NB4 (cell line): ENCODE data around the gene ACSS3.

Source experiments
- TF ChIP-seq, protein P1 (sequence below): IDR thresholded peaks from one replicate; pipeline ENCODE4 v1.5.1; 2012; ENCODE audit warnings: low read depth, low read length
- TF ChIP-seq, protein P2 (sequence below): IDR thresholded peaks from 2 replicates; pipeline ENCODE4 v1.6.1; 2011; ENCODE audit warnings: low read depth, low read length

DNA sequence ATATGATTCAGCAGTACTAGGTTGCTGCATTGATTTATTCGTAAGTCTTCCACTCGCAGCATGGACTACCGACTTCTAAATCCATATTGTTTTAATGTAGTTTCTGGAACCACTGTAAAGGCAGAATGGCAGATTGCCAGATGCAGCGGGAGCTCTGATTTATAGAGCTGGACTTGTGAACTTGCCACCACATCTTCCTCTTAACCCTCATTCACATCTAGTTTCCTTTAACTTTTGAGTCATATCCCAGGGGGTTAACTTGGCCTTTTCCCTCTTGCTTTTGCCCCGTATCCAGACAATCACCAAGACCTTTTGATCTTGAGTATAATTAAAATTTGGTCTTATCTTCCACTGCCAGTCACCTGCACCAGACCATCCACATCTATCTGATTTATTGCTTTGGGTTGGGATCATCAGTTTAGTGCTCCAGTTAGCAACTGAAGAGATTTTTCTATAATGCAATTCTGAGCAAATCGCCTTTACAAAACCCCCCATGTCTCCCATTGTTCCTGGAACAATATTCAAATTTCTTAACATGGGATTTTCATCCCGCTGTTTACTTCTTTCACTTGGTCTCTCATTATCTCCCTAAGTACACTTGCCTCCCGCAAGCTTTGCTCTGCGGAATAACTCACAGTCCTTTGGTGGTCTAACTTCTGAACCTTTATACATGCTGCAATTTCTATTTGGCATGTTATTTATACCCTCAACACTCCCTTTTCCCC is 130.5 kb downstream of the ACSS3 start:
- TF ChIP-seq, protein P1, sequence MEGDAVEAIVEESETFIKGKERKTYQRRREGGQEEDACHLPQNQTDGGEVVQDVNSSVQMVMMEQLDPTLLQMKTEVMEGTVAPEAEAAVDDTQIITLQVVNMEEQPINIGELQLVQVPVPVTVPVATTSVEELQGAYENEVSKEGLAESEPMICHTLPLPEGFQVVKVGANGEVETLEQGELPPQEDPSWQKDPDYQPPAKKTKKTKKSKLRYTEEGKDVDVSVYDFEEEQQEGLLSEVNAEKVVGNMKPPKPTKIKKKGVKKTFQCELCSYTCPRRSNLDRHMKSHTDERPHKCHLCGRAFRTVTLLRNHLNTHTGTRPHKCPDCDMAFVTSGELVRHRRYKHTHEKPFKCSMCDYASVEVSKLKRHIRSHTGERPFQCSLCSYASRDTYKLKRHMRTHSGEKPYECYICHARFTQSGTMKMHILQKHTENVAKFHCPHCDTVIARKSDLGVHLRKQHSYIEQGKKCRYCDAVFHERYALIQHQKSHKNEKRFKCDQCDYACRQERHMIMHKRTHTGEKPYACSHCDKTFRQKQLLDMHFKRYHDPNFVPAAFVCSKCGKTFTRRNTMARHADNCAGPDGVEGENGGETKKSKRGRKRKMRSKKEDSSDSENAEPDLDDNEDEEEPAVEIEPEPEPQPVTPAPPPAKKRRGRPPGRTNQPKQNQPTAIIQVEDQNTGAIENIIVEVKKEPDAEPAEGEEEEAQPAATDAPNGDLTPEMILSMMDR, result no peak
- TF ChIP-seq, protein P2, sequence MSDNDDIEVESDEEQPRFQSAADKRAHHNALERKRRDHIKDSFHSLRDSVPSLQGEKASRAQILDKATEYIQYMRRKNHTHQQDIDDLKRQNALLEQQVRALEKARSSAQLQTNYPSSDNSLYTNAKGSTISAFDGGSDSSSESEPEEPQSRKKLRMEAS, result no peak
